NCI-H446 (cell line): ENCODE results near the gene ME3.

Experiments used
- DNase-seq, 2 experiments: peaks; one replicate each; lab custom pipeline; 2025; lab: John Stamatoyannopoulos, UW

The ME3 gene

GRCh38 chr11:86672007-86672621 lies at the start of gene ME3:
ME3 (minus strand) TSS chr11:86672616.
- DNase-seq: no peak

GRCh38 chr11:86722006-86722405 lies 49.6 kb upstream of the ME3 start:
- DNase-seq: no peak

DNA sequence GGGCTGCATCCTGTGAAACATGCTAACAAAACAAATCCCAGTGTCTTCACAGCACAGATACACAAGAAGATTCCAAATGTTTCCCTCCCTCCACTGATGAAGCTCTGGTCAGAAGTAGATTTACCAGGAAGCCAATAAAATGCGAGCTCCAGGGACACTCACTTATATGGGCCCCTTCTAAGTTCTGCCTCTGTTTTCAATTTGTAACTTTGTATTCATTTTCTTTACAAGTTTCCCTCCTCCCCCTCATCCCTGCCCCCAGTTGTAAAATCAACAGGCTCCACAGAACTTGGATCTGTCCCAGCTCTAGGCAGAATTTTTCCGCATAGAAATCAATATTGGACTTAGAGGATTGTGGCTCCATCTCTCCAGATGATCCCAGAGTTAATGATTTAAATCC lies 48.1 kb upstream of the ME3 start:
- no peak for DNase-seq

DNA sequence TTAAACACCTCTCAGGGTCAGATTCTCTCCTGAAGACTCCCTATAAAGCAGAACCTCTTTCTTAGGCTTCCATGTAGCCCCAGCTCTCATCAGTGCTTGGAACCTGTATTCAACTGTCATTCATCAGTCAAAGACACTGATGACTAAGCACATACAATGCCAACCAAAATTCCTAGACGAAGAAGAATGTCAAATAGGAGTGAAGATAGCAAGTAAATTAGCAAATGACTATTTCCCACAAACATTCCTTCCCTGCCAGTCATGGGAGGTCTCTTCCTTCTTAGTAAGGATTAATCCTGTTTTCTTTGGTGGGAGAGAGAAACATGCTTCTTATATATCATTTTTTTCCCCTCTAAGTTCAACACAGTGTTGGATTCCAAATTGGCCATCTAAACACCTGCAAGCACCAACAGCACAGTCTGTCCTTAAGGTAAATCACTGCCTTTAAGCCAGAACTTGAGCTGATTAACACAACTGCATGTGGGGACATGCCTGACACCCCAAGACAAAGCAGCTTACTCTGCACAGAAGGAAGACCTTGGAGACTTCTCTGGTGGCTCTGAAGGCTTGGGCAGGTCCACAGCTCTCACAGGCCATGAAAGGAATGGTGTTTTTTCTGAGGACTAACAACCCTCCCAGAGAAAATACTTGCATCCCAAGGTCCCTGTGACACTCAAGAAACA lies 47.5 kb upstream of the ME3 start:
- no peak for DNase-seq

- DNase-seq: no peak
These were observed 46.6 kb upstream of the ME3 start for GRCh38 chr11:86718999-86719398.

GRCh38 chr11:86718521-86718920 lies 46.1 kb upstream of the ME3 start:
- DNase-seq: no peak

- DNase-seq: no peak
These were observed 45.5 kb upstream of the ME3 start for GRCh38 chr11:86717817-86718501.

DNA sequence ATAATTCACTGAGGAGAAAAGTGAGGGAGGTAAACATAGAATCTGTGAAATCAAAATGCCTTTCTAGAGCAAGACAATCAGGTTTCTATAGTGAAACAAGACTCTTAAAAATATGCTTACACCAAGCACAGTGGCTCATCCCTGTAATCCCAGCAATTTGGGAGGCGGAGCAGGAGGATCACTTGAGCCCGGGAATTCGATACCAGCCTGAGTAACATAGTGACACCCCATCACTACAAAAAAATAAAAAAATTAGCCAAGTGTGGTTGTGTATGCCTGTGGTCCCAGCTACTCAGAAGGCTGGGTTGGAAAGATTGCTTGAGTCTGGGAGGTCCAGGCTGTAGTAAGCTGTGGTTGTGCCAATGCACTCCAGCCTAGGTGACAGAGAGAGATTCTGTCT lies 43.2 kb upstream of the ME3 start:
- no peak for DNase-seq

DNA sequence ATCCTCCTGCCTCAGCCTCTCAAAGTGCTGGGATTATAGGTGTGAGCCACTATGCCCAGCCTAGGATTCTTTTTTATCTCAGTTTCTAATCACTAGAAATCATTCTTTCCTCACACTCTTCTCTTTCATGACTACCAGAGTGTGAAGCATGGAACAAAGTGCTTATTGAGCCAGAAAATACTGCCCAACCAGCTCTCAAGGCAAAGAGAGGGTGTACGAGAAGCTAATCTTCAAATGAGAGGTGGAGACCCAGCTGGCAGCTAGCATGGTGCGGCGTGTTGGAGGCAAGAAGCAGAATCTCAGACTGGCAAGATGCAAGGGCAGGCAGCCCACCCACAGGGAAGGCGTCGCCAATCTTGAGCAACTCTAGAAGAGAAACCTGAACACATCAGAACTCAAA lies 41.1 kb upstream of the ME3 start:
- DNase-seq: no peak

GRCh38 chr11:86710936-86711335 lies 38.5 kb upstream of the ME3 start:
- DNase-seq: no peak

DNA sequence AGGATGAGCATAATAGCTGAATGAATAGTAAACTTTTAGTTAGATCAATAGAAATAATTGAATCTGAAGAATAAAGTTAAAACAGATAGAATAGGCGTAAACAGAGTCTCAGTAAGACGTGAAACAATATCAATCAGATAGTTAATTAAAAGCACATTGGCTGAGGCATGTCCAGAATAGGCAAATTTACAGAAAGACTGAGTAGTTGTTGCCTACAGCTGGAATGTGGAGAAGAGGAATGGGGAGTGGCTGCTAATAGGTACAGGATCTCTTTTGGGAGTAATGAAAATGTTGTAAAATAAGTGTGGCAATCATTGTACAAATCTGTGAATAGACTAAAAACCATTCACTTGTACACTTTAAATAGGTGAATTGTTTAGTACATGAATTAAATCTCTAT lies 36.3 kb upstream of the ME3 start:
- DNase-seq: no peak

DNA sequence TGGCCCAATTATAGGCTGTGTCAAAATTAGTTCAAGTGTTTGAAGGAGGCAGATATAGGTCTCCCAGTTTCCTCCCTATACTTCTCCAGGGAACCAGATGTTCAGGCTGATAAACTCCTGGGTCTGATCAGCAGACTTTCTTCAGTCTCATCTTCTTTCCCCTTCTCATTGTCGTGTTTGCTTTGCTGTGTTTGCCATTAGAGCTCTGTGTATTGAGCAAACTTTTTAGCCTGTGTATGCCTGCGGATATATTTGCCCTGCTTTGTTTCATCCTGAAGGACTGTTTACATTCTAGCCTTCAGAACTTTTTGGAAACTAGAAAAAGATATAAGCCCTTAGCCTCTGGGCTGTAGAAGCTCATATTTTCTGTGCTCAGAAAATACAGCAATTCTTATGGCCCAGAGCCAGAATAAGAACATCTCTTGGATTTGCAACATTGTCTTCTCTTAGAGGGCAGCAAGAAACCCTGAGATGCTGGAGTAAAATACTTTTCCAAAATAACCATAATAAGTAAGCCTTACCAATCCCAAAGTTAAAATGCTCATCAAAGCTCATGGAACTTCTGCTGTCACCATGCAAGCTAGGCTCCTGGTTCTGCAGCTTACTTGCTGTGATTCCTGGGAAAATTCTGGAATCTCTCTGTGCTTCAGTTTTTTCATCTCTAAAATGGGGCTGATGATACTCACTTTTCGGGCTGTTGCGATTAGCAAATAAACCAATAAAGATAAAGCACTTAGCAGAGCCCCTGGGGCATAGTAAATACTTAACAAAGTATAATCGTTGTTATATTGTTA lies 34.1 kb upstream of the ME3 start:
- DNase-seq: no peak

- no peak for DNase-seq
These were observed 32.3 kb upstream of the ME3 start for GRCh38 chr11:86704710-86705109.

GRCh38 chr11:86703987-86704386 lies 31.6 kb upstream of the ME3 start:
- no peak for DNase-seq

DNA sequence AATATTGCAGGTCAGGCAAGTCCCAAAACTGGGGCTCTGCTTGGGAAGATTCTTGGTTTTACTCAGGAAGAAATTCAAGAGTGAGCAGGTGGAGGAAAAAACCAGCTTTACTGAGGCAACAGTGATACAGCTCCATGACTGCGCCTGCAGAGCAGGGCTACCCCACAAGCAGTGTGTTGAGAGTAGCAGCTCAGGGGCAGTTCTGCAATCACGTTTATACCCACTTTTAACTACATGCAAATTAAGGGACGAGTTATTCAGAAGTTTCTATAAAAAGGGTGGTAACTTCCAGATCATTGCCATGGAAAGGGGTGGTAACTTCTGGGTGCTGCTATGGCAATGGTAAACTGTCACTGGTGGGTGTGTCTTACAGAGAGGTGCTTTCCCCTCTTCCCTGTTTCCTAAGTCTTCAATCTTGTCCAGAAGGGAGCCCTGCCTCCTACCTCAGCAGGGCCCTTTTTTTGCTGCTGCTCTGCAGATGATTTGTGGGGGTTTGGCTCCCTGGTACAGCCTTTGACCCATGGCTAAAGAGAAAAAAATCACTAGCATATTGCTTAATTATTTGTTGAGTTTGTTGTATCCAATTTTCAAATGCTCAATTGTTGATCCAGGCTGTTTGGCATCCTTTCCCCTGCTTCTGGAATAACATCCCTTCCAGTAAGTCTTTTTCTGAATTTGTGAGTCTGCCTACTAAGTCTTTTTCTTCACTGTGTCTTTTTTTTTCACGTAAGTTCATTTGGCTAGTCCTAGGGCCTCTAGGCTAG lies 30.0 kb upstream of the ME3 start:
- no peak for DNase-seq

DNA sequence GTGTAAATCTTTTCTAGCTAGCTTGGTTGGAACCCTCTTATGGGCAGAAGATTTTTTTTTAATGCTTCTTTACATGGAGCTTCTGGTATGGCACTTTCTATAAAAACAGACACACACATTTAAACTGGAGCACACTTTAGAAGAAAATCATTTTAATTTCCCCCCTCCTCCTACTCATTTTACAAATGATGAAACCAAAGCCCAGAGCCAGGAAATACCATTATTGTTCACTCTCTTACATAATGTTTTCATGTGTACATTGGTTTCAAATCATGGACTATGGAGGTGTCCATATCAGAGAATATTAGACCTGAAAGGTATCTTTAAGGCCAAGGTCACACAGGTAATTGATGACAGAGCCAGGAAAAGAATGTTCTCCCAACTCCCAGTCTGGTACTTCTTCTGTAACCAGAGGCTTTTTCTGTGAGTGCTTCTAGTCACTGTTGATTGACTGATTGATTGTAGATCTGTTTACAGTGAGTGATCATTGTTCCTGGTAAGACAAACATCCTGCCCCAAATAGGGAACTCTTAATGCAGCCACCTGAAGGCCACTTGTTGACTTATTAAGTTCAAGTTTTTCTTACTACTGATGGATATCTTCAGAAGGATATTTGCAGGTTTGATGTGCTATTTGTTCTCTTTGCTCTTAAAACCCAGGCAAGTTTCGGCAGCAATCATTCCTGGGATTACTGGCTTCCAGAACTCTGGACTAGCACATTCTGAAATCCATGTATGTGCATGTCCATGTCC lies 26.8 kb upstream of the ME3 start:
- DNase-seq: no peak

DNA sequence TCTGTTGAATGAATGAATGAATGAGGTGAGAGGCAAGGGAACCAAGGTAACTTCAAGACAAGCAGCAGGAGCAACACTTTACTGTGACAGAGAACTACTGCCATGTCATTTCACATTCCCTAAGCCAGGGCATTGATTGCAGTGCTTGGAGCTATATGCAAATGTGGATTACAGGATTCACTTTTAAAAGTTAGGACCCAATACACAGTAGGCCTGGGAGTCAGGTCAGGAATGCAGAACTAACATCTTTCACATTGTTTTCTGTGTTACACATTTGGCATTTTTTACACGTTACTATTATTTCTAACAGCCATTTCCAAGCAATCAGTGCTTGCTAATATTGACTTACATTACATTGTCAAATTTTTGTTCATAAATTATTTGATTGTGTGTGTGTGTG lies 26.2 kb upstream of the ME3 start:
- DNase-seq: no peak

DNA sequence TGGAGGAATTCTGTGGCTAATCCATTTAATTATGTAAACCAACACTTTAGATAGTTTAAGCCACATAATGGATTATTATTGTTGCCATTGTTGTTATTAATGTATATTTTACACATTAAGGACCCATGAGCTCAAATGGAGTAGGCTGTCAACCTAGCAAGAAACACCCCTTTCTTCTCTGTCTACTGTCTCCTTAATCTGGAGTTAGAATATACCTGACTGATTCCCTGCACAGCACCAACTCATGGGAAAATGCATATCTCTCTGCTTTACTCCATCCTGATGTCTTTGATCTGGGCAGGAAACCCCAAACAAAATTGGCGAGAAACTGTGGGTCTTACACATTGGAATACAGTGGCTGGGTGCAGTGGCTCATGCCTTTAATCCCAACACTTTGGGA lies 24.0 kb upstream of the ME3 start:
- no peak for DNase-seq

DNA sequence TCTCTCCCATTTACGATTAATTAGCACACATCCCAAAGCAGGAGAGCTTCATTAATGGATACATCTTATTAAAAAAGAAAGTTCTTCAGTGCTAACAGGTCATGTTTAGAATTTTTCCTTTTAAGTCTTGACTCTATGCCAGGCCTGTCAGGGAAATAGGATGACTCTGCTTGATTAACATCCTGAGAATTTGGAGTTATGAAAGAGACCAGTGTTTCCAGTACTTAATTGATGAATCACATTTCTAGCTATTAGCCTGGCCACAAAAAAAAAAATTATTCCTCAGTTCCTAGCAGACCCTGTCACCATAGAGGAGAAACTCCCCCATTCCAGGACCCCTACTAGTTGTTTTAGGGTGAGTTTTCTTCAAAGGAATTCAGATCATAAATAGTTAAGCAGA lies 23.6 kb upstream of the ME3 start:
- DNase-seq: no peak

DNA sequence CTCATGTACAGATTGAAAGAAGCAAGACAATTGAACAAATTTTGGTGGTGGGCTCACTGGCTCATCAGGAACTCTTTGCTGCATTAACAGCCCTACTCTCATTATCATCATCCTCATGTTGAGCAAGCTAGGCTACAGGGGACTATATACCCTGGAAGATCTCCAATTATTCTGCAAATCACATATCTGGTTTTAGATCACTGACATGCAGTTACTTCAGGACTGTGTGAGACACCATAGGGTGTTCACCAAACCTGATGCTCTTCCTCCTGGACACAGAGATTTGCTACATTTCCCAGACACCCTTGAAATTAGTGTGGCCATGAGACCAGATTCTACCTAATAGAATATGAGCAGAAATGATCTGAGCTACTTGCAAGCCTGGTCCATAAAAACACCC lies 23.0 kb upstream of the ME3 start:
- no peak for DNase-seq

DNA sequence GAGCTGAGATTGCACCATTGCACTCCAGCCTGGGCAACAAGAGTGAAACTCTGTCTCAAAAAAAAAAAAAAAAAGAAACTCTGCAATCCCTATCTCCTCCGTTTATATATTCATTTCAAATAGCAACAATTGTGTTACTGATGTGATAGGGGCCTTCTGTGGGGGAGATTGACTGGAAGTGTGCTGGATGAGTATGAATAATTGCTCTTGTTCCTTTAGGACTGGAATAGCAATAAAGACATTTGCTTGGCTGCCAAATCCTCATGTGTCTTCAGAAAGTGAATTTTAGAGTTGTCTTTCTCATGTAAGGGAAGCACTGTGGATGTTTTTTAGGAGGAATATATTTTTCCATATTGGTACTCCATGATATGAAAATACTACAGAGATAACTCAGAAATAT lies 21.1 kb upstream of the ME3 start:
- DNase-seq: no peak
